CD8-positive, alpha-beta memory T cell (primary cell): ENCODE results near the gene SDC1. TPM values are rescaled to one million over a fixed set of nuclear protein-coding genes. Genes with fewer than 3 reads are reported as not detected.
"Not testable (repeated sequence)": the region's sequence is repeated elsewhere in the genome, so short reads cannot be mapped to it uniquely, and the experiment has no call there.

Source experiments
- CTCF ChIA-PET: fragments of 350-600 bp; sonication (Branson Sonifier 250); formaldehyde crosslinking; loops from one replicate; lab custom pipeline; 2021; ENCODE audit warnings: antibody characterized with exemption; lab: Charles Lee
- POLR2A ChIA-PET: fragments of 350-600 bp; sonication (Branson Sonifier 250); formaldehyde crosslinking; loops from one replicate; lab custom pipeline; 2021; ENCODE audit warnings: antibody characterized with exemption; lab: Charles Lee
- DNase-seq, 5 donors: peaks; one replicate each; pipeline versions ENCODE4 v3.0.0 to v3.0.0-alpha.2; 2020 to 2022; ENCODE audit warnings: mixed read lengths in 1 of 5
- H3K27ac ChIP-seq: one replicate; pipeline ENCODE4 v1.7.0; 2013; ENCODE audit warnings: low read depth, mild to moderate bottlenecking, low read length, moderate library complexity
- H3K27me3 ChIP-seq: 2 replicates; pipeline ENCODE4 v1.7.0; 2013; ENCODE audit warnings: low read length, mild to moderate bottlenecking; ENCODE audit not compliant: insufficient read depth, poor library complexity, severe bottlenecking
- H3K36me3 ChIP-seq: 2 replicates; pipeline ENCODE4 v1.7.0; 2013; ENCODE audit warnings: mild to moderate bottlenecking, low read length, moderate library complexity; ENCODE audit not compliant: insufficient read depth
- H3K4me1 ChIP-seq: 2 replicates; pipeline ENCODE4 v1.7.0; 2013; ENCODE audit warnings: mild to moderate bottlenecking, low read length, moderate library complexity; ENCODE audit not compliant: insufficient read depth
- H3K4me3 ChIP-seq: 2 replicates; pipeline ENCODE4 v1.7.0; 2013; ENCODE audit warnings: mild to moderate bottlenecking, low read length
- H3K9me3 ChIP-seq: 2 replicates; pipeline ENCODE4 v1.7.0; 2013; ENCODE audit warnings: mild to moderate bottlenecking, low read length
- H3K27ac Mint-ChIP-seq, 8 donors: one replicate each; pipeline ENCODE4 v1.8.0; 2020 to 2021; ENCODE audit warnings: mixed read lengths in 8 of 8, mild to moderate bottlenecking in 6 of 8, inconsistent platforms in 3 of 8, moderate library complexity in 3 of 8
- H3K27me3 Mint-ChIP-seq, 2 donors: one replicate each; pipeline ENCODE4 v1.8.0; 2020 to 2021; ENCODE audit warnings: mixed read lengths in 2 of 2, mild to moderate bottlenecking in 1 of 2, moderate library complexity in 1 of 2
- H3K36me3 Mint-ChIP-seq, 3 donors: one replicate each; pipeline ENCODE4 v1.8.0; 2020 to 2021; ENCODE audit warnings: mixed read lengths in 3 of 3, inconsistent platforms in 1 of 3, mild to moderate bottlenecking in 1 of 3
- H3K4me1 Mint-ChIP-seq, 3 donors: one replicate each; pipeline ENCODE4 v1.8.0; 2020 to 2021; ENCODE audit warnings: mixed read lengths in 3 of 3, inconsistent platforms in 1 of 3, mild to moderate bottlenecking in 1 of 3
- H3K4me3 Mint-ChIP-seq, 7 donors: one replicate each; pipeline ENCODE4 v1.8.0; 2020 to 2021; ENCODE audit warnings: mixed read lengths in 7 of 7, mild to moderate bottlenecking in 6 of 7, moderate library complexity in 4 of 7, inconsistent platforms in 2 of 7
- H3K9me3 Mint-ChIP-seq, 5 donors: one replicate each; pipeline ENCODE4 v1.8.0; 2020 to 2022; ENCODE audit warnings: mixed read lengths in 5 of 5, mild to moderate bottlenecking in 3 of 5, moderate library complexity in 2 of 5, inconsistent platforms in 1 of 5
- polyA plus RNA-seq: library from polyadenylated mRNA; unstranded; fragments of 300-500 nt; fragmentation: Illumina TruSeq; gene quantifications from one replicate; pipeline ENCODE4 v1.2.3, GENCODE V29; 2021
- total RNA-seq, 2 experiments: library from RNA; stranded (reverse); gene quantifications; one replicate each; pipeline ENCODE4 v1.2.3, GENCODE V29; 2021

SDC1 gene
- total and polyA plus RNA-seq, 3 experiments from 2014 or later = 0.13 to 0.27 TPM; not detected in 1

DNA sequence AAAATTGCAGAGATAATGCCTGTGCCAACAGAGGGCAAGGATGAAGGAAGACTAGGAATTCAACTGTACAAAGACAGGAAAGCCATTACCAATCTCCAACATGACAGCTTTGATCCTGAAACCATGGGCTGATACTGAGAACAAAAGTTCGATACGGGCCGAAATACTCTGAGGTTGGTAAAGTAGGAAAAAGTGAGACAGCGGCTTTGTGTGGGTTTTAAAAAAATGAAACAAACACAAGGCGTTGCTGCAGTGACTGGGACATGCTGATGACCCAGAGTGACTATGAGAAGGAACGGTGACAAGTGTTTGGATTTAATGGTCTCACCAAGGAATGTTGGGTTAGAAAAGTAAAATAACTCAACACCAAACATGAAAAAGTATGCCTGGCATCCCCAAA is 24.2 kb upstream of the SDC1 start:
- no peak overlapping the region for H3K4me3 Mint-ChIP-seq
- H3K27ac Mint-ChIP-seq = peak overlapping the region in 4 of 8 donors; percentile 17 to 61 (median 24)
- peaks cover 7 to 74% (median 23%) of the 10 kb centered on the region in 3 donors for H3K36me3 Mint-ChIP-seq
- H3K9me3 Mint-ChIP-seq = no peaks in the 10 kb centered on the region
- no peak overlapping the region for H3K27ac ChIP-seq
- H3K4me3 ChIP-seq = no peak overlapping the region
- H3K36me3 ChIP-seq = peaks cover 22% of the 10 kb centered on the region
- H3K4me1 Mint-ChIP-seq = no peaks in the 10 kb centered on the region
- POLR2A ChIA-PET = no interaction called here
- H3K27me3 Mint-ChIP-seq = no peaks in the 10 kb centered on the region
- no peak for DNase-seq
- no peaks in the 10 kb centered on the region for H3K9me3 ChIP-seq
- H3K4me1 ChIP-seq = no peaks in the 10 kb centered on the region
- CTCF ChIA-PET = no interaction called here
- H3K27me3 ChIP-seq = no peaks in the 10 kb centered on the region

DNA sequence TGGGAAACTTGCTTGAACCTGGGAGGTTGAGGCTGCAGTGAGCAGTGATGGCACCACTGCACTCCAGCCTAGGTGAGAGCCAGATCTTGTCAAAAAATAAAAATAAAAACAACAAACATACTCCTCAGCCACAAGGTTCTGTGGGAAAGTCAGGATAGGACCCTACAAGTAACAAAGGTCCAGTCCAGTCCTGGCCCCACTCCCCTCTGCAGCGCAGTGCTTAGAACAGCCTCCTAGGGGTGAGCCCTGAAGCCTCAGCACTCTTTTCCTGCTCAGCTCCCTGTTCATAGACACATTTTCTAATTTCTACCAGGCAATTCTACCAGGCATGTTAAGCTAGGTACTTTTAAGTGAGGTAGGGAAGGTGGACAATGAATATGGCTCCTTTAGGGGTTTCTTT is 22.2 kb upstream of the SDC1 start:
- peaks cover 7 to 53% (median 20%) of the 10 kb centered on the region in 3 donors for H3K36me3 Mint-ChIP-seq
- Histone ChIP-seq H3K27ac (no peak overlapping the region), H3K36me3 (peaks cover 6% of the 10 kb centered on the region), H3K9me3 (no peaks in the 10 kb centered on the region), H3K4me1 (no peaks in the 10 kb centered on the region), H3K27me3 (no peaks in the 10 kb centered on the region), H3K4me3 (no peak overlapping the region)
- peaks cover 0 to 2% of the 10 kb centered on the region in 2 donors for H3K27me3 Mint-ChIP-seq
- ChIA-PET CTCF (no interaction called here), POLR2A (no interaction called here)
- H3K9me3 Mint-ChIP-seq = no peaks in the 10 kb centered on the region
- DNase-seq = no peak
- no peak overlapping the region for H3K4me3 Mint-ChIP-seq
- H3K4me1 Mint-ChIP-seq = peaks cover 0 to 4% (median 4%) of the 10 kb centered on the region in 3 donors
- H3K27ac Mint-ChIP-seq = peak overlapping the region in 1 of 8 donors; percentile 8

DNA sequence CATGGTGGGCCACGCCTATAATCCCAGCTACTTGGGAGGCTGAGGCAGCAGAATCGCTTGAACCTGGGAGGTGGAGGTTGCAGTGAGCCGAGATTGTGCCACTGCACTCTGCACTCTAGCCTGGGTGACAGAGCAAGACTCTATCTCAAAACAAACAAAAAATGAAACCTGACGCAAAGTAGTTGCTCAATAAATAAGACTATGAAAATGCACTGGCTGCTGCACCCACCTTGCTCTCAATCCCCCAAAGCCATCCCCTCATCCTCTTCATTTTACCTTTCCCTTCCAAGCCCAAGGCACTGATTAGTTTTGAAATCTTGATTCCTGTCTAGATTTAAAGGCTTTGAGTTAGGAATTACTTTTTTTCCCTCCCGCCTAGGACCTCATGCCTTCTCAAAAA is 18.7 kb upstream of the SDC1 start:
- H3K27me3 ChIP-seq, H3K27ac ChIP-seq, H3K4me3 ChIP-seq, H3K9me3 Mint-ChIP-seq, H3K9me3 ChIP-seq, POLR2A ChIA-PET, H3K4me1 ChIP-seq, DNase-seq, CTCF ChIA-PET, H3K36me3 ChIP-seq: not testable (repeated sequence)
- Mint-ChIP-seq H3K4me3 (peak overlapping the region in 1 of 7 donors; percentile 55), H3K27me3 (peaks cover 4 to 14% of the 10 kb centered on the region in 2 donors), H3K4me1 (peaks cover 0 to 11% (median 10%) of the 10 kb centered on the region in 3 donors), H3K27ac (peak overlapping the region in 1 of 8 donors; percentile 42), H3K36me3 (peaks cover 0 to 21% (median 8%) of the 10 kb centered on the region in 3 donors)

DNA sequence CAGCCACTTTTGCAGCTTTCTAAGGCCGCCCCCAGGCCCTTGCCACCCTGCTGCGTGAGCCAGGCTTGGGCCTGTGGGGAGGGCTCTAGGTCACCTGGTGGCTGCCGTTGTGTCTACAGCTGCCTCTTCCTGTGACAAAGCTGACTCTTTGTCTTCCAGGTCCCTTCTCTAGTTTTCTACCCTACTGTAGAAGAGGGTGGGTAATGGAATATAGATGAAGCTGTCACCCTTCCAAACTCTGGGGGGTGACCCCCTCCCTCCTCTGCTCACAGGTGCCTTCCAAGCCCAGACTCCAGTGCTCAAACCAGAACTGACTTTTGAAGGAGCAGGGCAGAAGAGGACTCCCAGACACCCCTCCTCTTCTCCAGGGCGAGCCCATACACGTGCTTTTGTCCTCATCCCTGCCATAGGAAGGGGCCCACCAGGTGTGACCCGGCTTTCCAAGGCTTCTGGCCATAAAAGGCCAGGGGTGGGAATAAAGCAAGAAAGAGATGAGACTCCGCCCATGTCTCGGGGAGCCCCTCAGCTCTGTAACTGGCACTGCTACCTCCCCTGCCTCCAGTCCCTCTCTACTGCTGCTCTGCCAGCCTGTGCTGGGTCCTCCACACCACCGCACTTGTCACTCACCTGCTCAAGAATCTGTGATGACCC is 17.9 kb upstream of the SDC1 start:
- no peaks in the 10 kb centered on the region for H3K4me1 ChIP-seq
- ChIA-PET POLR2A (no interaction called here), CTCF (interaction anchor here (1.3 kb wide), 1 partner anchor 35 kb away, joined by 3 read pairs; no protein-coding TSS in a partner anchor)
- H3K9me3 Mint-ChIP-seq = no peaks in the 10 kb centered on the region
- H3K4me3 Mint-ChIP-seq = peak overlapping the region in 1 of 7 donors; percentile 25
- no peak overlapping the region for H3K27ac ChIP-seq
- no peaks in the 10 kb centered on the region for H3K9me3 ChIP-seq
- no peaks in the 10 kb centered on the region for H3K36me3 ChIP-seq
- H3K4me1 Mint-ChIP-seq = peaks cover 0 to 11% (median 10%) of the 10 kb centered on the region in 3 donors
- peaks cover 0 to 17% (median 4%) of the 10 kb centered on the region in 3 donors for H3K36me3 Mint-ChIP-seq
- no peak for DNase-seq
- peaks cover 4 to 18% of the 10 kb centered on the region in 2 donors for H3K27me3 Mint-ChIP-seq
- no peak overlapping the region for H3K27ac Mint-ChIP-seq
- no peak overlapping the region for H3K4me3 ChIP-seq
- no peaks in the 10 kb centered on the region for H3K27me3 ChIP-seq

DNA sequence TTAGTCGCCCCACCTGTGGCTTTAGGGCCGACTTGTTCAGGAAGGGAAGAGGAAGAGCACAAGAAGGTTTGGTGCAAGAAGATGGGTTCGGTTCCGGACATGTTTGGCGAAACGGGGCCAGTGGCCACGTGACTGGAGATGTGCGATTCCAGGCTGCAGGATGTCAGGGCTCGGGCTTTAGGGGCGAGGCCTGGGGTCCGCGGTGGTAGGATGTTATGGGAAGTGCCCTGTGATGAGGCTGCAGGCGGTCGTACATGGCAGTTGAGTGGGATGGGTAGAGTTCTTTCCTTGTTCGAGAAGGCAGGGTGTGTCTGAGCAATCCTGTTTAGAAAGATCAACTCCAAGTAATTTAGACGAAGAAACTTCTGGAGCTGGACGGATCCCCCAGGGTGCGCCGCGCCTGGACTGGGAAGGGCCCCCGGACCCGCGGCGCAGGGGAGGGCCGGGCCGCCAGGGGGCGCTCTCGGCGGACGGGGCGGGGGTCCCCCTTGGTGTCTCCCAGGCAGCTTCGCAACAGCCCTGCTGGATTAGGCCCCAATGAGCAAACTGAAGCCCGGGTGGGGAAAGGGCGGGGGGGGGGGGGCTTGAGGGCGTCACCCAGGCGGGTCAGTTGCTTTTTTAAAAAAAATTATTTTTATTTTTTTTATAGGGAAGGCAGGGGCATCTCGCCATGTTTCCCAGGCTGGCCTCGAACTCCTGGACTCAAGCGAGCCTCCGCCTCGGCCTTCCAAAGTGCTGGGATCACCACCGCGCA is 17.2 kb upstream of the SDC1 start:
- CTCF ChIA-PET = interaction anchor here (0.7 to 1.3 kb wide), 2 partner anchors 11 to 35 kb away, joined by 3 to 4 read pairs; no protein-coding TSS in a partner anchor
- H3K27ac Mint-ChIP-seq = peak overlapping the region in 3 of 8 donors; percentile 4 to 66 (median 11)
- H3K4me1 Mint-ChIP-seq = peaks cover 0 to 11% (median 10%) of the 10 kb centered on the region in 3 donors
- Histone ChIP-seq H3K9me3 (no peaks in the 10 kb centered on the region), H3K27me3 (no peaks in the 10 kb centered on the region), H3K36me3 (no peaks in the 10 kb centered on the region), H3K27ac (no peak overlapping the region), H3K4me1 (no peaks in the 10 kb centered on the region), H3K4me3 (no peak overlapping the region)
- DNase-seq = peak in 2 of 5 donors; percentile 9 to 11
- peaks cover 10 to 25% of the 10 kb centered on the region in 2 donors for H3K27me3 Mint-ChIP-seq
- peaks cover 0 to 10% (median 4%) of the 10 kb centered on the region in 3 donors for H3K36me3 Mint-ChIP-seq
- H3K9me3 Mint-ChIP-seq = no peaks in the 10 kb centered on the region
- POLR2A ChIA-PET = no interaction called here
- H3K4me3 Mint-ChIP-seq = peak overlapping the region in 5 of 7 donors; percentile 38 to 82 (median 46)

DNA sequence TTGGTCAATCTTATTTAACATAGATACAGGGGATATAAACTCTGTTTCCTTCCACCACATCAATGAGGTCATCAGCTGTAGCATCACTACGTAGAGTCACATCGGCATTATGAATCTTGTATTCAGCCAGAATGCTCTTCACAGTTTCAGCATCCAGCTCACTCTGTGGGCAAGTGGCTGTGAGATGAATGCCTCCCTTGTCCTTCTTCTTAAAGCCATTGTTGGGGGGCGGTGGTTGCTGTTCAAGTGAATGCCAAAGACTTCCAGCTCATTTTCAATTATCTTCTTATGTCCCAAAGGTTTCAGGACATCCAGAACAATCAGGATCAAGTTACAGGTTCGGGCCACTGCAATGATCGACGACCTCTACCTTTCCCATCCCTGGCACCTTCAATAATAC is 15.4 kb upstream of the SDC1 start:
- H3K4me3 ChIP-seq, H3K9me3 ChIP-seq, POLR2A ChIA-PET, H3K27me3 ChIP-seq, H3K4me3 Mint-ChIP-seq, H3K4me1 ChIP-seq, H3K36me3 ChIP-seq, H3K9me3 Mint-ChIP-seq, DNase-seq, H3K27ac ChIP-seq, CTCF ChIA-PET, H3K27ac Mint-ChIP-seq: not testable (repeated sequence)
- H3K27me3 Mint-ChIP-seq = peaks cover 15 to 38% of the 10 kb centered on the region in 2 donors
- peaks cover 0 to 11% (median 10%) of the 10 kb centered on the region in 3 donors for H3K4me1 Mint-ChIP-seq
- peaks cover 0 to 12% (median 0%) of the 10 kb centered on the region in 3 donors for H3K36me3 Mint-ChIP-seq

DNA sequence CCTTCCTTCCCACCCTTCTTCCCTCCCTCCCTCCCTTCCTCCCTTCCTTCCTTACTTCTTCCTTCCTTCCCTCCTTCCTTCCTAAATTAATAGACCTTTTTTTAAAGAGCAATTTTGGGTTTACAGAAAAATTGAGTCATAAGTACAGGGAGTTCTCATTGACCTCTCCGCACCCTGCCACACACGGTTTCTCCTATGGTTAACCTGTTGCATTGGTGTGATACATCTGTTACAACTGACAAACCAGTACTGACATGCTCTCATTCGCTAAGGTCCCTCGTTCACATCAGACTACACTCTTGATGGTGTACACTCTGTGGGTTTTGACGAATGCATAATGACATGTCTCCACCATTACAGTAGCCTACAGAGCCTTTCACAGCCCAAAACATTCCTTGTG is 11.6 kb upstream of the SDC1 start:
- Mint-ChIP-seq H3K27me3 (peaks cover 15 to 52% of the 10 kb centered on the region in 2 donors), H3K36me3 (peaks cover 0 to 12% (median 0%) of the 10 kb centered on the region in 3 donors), H3K4me1 (peaks cover 0 to 1% (median 1%) of the 10 kb centered on the region in 3 donors), H3K27ac (no peak overlapping the region), H3K9me3 (no peaks in the 10 kb centered on the region), H3K4me3 (no peak overlapping the region)
- no peaks in the 10 kb centered on the region for H3K27me3 ChIP-seq
- no peak overlapping the region for H3K27ac ChIP-seq
- no peaks in the 10 kb centered on the region for H3K36me3 ChIP-seq
- DNase-seq = no peak
- no peak overlapping the region for H3K4me3 ChIP-seq
- POLR2A ChIA-PET = no interaction called here
- CTCF ChIA-PET = no interaction called here
- no peaks in the 10 kb centered on the region for H3K9me3 ChIP-seq
- no peaks in the 10 kb centered on the region for H3K4me1 ChIP-seq
